Naive B cell (primary cell): ENCODE results near the gene OR2AT4. TPM values are rescaled to one million over a fixed set of nuclear protein-coding genes. Genes with fewer than 3 reads are reported as not detected.
"Not testable (repeated sequence)": the region's sequence is repeated elsewhere in the genome, so short reads cannot be mapped to it uniquely, and the experiment has no call there.

Experiments used
- ATAC-seq, 2 donors: fragments of 150-1000 bp; cut with Tn5 transposase; 2 replicates each; pipeline ENCODE4 v1.10.0; 2021; ENCODE audit warnings: low read depth in 2 of 2, mild to moderate bottlenecking in 2 of 2, moderate library complexity in 2 of 2
- DNase-seq: peaks from one replicate; pipeline ENCODE4 v3.0.0; 2022
- H3K27ac Mint-ChIP-seq, 6 donors: one replicate each; pipeline ENCODE4 v1.8.0; 2020 to 2022; ENCODE audit warnings: mild to moderate bottlenecking in 6 of 6, mixed read lengths in 6 of 6, moderate library complexity in 5 of 6, inconsistent platforms in 2 of 6
- H3K27me3 Mint-ChIP-seq, 3 donors: one replicate each; pipeline ENCODE4 v1.8.0; 2021 to 2022; ENCODE audit warnings: mixed read lengths in 3 of 3, mild to moderate bottlenecking in 1 of 3
- H3K36me3 Mint-ChIP-seq, 2 donors: one replicate each; pipeline ENCODE4 v1.8.0; 2020 to 2022; ENCODE audit warnings: mixed read lengths in 2 of 2, inconsistent platforms in 1 of 2, mild to moderate bottlenecking in 1 of 2
- H3K4me1 Mint-ChIP-seq, 3 donors: one replicate each; pipeline ENCODE4 v1.8.0; 2020 to 2022; ENCODE audit warnings: mixed read lengths in 3 of 3, inconsistent platforms in 1 of 3, mild to moderate bottlenecking in 1 of 3, moderate library complexity in 1 of 3
- H3K4me3 Mint-ChIP-seq, 8 donors: one replicate each; pipeline ENCODE4 v1.8.0; 2020 to 2022; ENCODE audit warnings: mild to moderate bottlenecking in 8 of 8, mixed read lengths in 8 of 8, moderate library complexity in 8 of 8, inconsistent platforms in 2 of 8
- H3K9me3 Mint-ChIP-seq, 7 donors: one replicate each; pipeline ENCODE4 v1.8.0; 2020 to 2022; ENCODE audit warnings: mixed read lengths in 7 of 7, mild to moderate bottlenecking in 5 of 7, inconsistent platforms in 2 of 7, moderate library complexity in 1 of 7
- polyA plus RNA-seq, 6 donors: library from polyadenylated mRNA; unstranded; fragments of 300-500 nt; fragmentation: Illumina TruSeq; gene quantifications; one replicate each; pipeline ENCODE4 v1.2.3, GENCODE V29; 2021; ENCODE audit warnings: low read depth in 6 of 6

The OR2AT4 gene
- polyA plus RNA-seq, 6 donors from 2014 or later = not detected

DNA sequence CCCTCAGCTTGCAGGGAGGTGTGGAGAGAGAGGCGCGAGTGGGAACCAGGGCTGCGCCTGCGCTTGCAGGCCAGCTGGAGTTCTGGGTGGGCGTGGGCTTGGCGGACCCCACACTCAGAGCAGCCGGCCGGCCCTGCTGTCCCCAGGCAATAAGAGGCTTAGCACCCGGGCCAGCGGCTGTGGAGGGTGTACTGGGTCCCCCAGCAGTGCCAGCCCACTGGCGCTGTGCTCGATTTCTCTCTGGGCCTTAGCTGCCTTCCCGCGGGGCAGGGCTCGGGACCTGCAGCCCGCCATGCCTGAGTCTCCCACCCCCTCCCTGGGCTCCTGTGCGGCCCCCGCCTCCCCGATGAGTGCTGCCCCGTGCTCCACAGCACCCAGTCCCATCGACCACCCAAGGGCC is 1.5 kb upstream of the OR2AT4 start:
- not testable (repeated sequence) for H3K27ac Mint-ChIP-seq, H3K36me3 Mint-ChIP-seq, H3K9me3 Mint-ChIP-seq, H3K4me3 Mint-ChIP-seq, DNase-seq, ATAC-seq, H3K4me1 Mint-ChIP-seq
- H3K27me3 Mint-ChIP-seq = peaks cover 31 to 51% (median 38%) of the 10 kb centered on the region in 3 donors

DNA sequence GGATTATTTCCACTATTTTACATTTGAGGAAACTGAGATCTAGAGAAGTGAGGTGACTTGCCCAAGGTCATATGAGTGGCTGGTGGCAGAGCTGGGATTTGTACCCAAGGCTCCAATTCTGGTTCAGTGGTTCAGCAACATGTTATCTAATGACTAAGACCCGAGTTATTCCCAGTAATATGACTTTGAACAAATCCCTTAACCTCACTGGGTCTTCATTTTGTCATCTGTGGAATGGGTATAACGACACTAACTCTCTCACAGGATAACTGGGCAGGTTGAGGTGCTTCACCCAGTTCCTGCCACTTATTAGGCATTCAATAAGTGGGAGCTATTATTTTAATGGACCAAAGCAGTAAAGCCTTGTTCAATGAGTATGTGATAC is 489 bp upstream of the OR2AT4 start:
- Mint-ChIP-seq H3K4me3 (no peak overlapping the region), H3K4me1 (no peaks in the 10 kb centered on the region), H3K9me3 (peaks cover 0 to 7% (median 0%) of the 10 kb centered on the region in 7 donors), H3K36me3 (no peaks in the 10 kb centered on the region), H3K27ac (no peak overlapping the region), H3K27me3 (peaks cover 33 to 47% (median 35%) of the 10 kb centered on the region in 3 donors)
- DNase-seq = no peak
- no peak for ATAC-seq

DNA sequence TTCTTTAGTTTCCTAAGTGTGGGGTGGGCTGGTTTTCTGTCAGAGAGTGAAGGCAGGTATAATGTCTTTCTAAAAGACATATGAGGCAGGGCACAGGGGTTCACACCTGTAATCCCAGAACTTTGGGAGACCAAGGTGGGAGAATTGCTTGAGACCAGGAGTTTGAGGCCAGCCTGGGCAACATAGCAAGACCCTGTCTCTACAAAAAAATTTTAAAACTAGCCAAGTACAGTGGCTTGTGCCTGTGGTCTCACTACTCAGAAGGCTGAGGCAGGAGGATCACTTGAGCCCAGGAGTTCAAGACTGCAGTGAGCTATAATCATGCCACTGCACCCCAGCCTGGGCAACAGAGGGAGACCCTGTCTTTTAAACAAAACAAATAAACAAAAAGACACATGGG is 2.3 kb downstream of the OR2AT4 start:
- H3K36me3 Mint-ChIP-seq, H3K27ac Mint-ChIP-seq, H3K4me1 Mint-ChIP-seq, DNase-seq, H3K4me3 Mint-ChIP-seq, ATAC-seq: not testable (repeated sequence)
- Mint-ChIP-seq H3K27me3 (peaks cover 27 to 42% (median 32%) of the 10 kb centered on the region in 3 donors), H3K9me3 (peaks cover 8 to 31% (median 15%) of the 10 kb centered on the region in 7 donors)

DNA sequence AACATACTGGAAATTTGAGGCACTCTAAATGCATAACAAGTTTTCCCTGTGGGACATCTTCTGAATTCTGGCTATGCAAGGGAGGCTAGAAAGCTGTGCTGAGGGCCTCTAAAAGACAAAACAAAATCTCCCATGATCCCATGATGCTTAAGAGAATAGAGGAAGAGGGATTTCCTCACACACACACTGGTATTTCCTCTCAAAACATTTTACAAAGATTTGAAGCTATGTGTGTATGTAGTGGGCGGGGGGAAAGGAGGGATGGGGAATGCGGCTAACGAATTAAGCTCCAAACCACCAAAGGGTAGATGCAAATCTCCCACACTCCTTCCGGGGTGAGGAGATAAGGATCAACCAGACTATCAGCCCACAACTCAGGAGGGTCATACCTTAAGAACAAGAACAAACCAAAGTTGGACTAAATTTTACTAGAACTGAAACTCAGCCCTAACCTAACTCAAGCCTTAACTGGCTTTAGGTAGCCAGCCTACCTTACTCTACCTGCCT is 6.0 kb downstream of the OR2AT4 start:
- no peak for DNase-seq
- H3K36me3 Mint-ChIP-seq = peaks cover 5 to 9% of the 10 kb centered on the region in 2 donors
- peaks cover 12 to 31% (median 17%) of the 10 kb centered on the region in 7 donors for H3K9me3 Mint-ChIP-seq
- no peak overlapping the region for H3K4me3 Mint-ChIP-seq
- H3K4me1 Mint-ChIP-seq = no peaks in the 10 kb centered on the region
- no peak overlapping the region for H3K27ac Mint-ChIP-seq
- no peak for ATAC-seq
- peaks cover 24 to 38% (median 38%) of the 10 kb centered on the region in 3 donors for H3K27me3 Mint-ChIP-seq

DNA sequence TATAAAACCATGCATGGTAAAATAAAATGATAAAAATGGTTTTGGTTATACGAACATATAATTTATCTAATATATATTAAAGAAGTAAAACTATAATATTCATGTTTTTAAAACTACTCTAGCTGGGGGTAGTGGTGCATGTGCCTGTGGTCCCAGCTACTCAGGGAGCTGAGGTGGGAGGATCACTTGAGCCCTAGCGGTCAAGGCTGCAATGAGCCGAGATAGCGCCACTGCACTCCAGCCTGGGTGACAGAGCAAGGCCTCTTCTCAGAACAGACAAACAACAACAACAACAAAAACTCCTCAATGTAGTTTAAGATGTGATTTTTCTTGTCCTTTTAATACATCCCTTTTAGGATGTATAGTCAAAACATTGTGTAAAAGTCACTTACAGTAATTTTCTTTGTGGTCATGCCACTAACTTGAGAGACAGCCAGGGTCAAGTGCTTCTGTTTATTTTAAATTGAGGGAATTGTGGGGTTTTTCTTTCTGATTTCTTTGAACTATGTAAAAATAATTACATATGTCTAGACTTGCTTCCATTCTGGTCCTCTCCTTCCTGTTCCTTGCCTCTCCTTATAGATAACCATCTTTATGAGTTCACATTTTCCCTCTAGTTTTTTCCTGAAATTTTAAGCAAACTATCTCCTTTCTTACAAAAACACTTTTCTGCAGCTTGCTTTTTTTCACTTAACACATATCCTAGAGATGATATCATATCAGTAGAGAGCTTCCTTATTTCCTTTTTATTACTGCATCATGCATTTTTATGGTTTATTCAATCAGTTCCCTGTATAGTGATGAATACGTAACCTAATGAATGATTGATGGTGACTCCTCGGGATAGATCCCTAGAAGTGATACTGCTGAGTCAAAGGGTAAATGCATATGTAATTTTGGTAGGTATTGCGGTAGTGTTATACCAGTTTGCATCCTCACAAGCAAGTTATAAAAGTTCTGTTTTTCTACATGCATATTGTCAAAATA is 9.1 kb downstream of the OR2AT4 start:
- Mint-ChIP-seq H3K4me3 (no peak overlapping the region), H3K27ac (no peak overlapping the region), H3K4me1 (no peaks in the 10 kb centered on the region), H3K27me3 (peaks cover 32 to 41% (median 33%) of the 10 kb centered on the region in 3 donors), H3K9me3 (peaks cover 12 to 31% (median 17%) of the 10 kb centered on the region in 7 donors), H3K36me3 (peaks cover 5 to 9% of the 10 kb centered on the region in 2 donors)
- DNase-seq (no peak), ATAC-seq (no peak)

DNA sequence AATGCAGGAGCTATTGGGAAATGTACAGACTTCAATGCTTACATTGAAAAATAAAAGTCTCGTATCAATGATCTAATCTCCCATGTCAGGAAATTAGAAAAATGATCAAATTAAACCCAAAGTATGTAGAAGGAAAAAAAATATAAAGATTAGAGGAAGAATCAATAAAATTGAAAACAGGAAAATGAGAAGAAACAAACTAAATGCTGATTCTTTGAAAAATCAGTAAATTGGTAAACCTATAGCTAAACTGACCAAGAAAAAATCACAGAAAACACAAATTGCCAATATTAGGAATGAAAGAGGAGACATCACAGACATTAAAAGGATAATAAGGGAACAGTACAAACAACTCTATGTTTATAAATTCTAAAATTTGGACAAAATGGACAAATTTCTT is 11.8 kb downstream of the OR2AT4 start:
- Mint-ChIP-seq H3K4me3 (no peak overlapping the region), H3K27ac (no peak overlapping the region), H3K27me3 (peaks cover 31 to 40% (median 33%) of the 10 kb centered on the region in 3 donors), H3K36me3 (peaks cover 4 to 9% of the 10 kb centered on the region in 2 donors), H3K4me1 (no peaks in the 10 kb centered on the region), H3K9me3 (peaks cover 0 to 9% (median 4%) of the 10 kb centered on the region in 7 donors)
- ATAC-seq (no peak), DNase-seq (no peak)

DNA sequence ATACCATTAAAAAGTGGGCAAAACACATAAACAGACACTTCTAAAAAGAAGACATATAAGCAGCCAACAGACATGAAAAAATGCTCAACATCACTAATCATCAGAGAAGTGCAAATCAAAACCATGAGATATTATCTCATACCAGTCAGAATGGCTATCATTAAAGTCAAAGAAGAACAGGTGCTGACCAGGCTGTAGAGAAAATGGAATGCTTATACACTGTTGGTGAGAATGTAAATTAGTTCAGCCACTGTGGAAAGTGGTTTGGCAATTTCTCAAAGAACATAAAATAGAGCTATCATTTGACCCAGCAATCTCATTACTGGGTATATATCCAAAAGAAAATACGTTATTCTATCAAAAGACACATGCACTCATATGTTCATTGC is 13.5 kb downstream of the OR2AT4 start:
- H3K4me1 Mint-ChIP-seq = no peaks in the 10 kb centered on the region
- no peak for DNase-seq
- H3K9me3 Mint-ChIP-seq = no peaks in the 10 kb centered on the region
- no peak overlapping the region for H3K27ac Mint-ChIP-seq
- no peak overlapping the region for H3K4me3 Mint-ChIP-seq
- peaks cover 23 to 24% (median 24%) of the 10 kb centered on the region in 3 donors for H3K27me3 Mint-ChIP-seq
- peaks cover 0 to 4% of the 10 kb centered on the region in 2 donors for H3K36me3 Mint-ChIP-seq
- no peak for ATAC-seq

DNA sequence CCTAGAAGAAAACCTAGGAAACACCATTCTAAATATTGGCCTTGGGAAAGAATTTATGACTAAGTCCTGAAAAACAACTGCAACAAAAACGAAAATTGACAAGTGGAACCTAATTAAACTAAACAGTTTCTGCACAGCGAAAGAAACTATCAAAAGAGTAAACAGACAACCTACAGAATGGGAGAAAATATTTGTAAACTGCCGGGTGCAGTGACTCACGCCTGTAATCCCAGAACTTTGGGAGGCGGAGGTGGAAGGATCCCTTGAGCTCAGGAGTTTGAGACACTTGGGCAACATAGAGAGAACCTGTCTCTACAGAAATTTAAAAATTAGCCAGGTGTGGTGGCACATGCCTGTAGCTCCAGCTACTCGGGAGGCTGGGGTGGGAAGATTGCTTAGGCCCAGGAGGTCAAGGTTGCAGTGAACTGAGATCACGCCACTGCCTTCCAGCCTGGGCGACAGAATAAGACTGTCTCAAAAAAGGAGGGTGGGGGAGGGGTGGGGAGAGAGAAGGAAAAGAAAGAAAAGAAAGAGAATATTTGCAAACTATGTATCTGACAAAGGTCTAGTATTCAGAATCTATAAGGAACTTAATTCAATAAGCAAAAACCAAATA is 14.0 kb downstream of the OR2AT4 start:
- H3K27me3 Mint-ChIP-seq = peaks cover 24 to 26% (median 24%) of the 10 kb centered on the region in 3 donors
- no peak for DNase-seq
- no peak overlapping the region for H3K27ac Mint-ChIP-seq
- H3K9me3 Mint-ChIP-seq = no peaks in the 10 kb centered on the region
- H3K4me3 Mint-ChIP-seq = no peak overlapping the region
- no peak for ATAC-seq
- peaks cover 0 to 4% of the 10 kb centered on the region in 2 donors for H3K36me3 Mint-ChIP-seq
- H3K4me1 Mint-ChIP-seq = no peaks in the 10 kb centered on the region

DNA sequence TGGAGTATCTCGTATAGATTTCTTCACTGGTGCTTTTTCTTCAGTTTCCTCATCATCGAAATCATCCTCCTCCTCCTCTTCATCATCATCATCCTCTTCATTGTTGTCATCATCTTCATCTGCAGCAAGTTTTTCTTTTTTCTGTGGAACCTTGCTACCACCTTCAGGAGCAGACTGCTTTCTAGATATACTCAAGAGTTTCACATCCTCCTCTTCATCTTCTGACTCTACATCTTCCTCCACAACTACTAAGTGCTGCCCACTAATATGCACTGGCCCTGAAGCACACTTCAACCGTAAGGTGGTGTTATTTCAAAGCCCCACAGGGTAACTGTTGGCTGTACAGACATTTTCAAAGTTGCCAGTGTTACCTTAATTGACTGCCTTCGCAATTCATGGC is 17.1 kb downstream of the OR2AT4 start:
- H3K27me3 Mint-ChIP-seq = peaks cover 18 to 32% (median 25%) of the 10 kb centered on the region in 3 donors
- DNase-seq = no peak
- H3K36me3 Mint-ChIP-seq = peaks cover 0 to 4% of the 10 kb centered on the region in 2 donors
- no peaks in the 10 kb centered on the region for H3K9me3 Mint-ChIP-seq
- H3K4me3 Mint-ChIP-seq = no peak overlapping the region
- ATAC-seq = no peak
- no peak overlapping the region for H3K27ac Mint-ChIP-seq
- H3K4me1 Mint-ChIP-seq = no peaks in the 10 kb centered on the region

DNA sequence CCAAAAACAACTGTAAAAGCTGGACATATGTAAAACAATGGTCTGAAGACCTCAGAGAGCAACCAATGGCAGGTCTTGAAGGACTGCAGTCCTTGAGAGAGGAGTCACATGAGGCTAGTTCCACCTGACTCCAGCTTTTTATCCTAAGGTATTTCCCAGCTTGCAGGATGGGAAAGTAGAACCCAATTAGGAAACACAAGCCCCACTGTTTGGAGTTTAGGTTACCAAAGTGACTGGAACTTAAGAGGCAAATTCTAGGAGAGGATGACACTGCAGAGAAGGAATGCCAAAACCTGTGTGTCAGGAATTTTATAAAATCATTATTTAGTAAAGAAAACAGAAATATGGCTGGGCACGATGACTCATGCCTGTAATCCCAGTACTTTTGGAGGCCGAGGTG is 18.4 kb downstream of the OR2AT4 start:
- no peak for DNase-seq
- Mint-ChIP-seq H3K4me3 (no peak overlapping the region), H3K36me3 (peaks cover 0 to 4% of the 10 kb centered on the region in 2 donors), H3K27ac (no peak overlapping the region), H3K9me3 (no peaks in the 10 kb centered on the region), H3K27me3 (peaks cover 17 to 32% (median 23%) of the 10 kb centered on the region in 3 donors), H3K4me1 (no peaks in the 10 kb centered on the region)
- ATAC-seq = no peak

DNA sequence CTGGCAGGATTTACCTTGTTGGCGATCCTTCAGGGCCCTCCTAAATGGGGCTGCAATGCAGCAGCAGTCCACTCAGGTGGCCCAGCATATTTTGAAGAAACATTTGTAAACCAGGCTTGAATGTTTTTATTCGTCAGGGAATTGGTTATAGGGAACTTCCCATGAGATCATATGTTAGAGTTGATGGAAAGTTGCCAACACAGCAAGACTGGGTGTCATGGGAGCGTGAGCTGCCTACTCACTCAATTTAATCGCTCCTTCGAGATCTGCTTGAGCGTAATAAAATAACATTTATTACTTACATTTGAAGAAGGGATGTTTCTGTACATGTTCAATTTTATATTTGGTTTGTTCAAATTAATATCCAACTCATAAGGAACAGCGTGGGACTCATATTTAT is 19.4 kb downstream of the OR2AT4 start:
- Mint-ChIP-seq H3K36me3 (peaks cover 0 to 4% of the 10 kb centered on the region in 2 donors), H3K27me3 (peaks cover 14 to 32% (median 23%) of the 10 kb centered on the region in 3 donors), H3K27ac (no peak overlapping the region), H3K4me3 (no peak overlapping the region), H3K9me3 (no peaks in the 10 kb centered on the region), H3K4me1 (no peaks in the 10 kb centered on the region)
- DNase-seq (no peak), ATAC-seq (no peak)

DNA sequence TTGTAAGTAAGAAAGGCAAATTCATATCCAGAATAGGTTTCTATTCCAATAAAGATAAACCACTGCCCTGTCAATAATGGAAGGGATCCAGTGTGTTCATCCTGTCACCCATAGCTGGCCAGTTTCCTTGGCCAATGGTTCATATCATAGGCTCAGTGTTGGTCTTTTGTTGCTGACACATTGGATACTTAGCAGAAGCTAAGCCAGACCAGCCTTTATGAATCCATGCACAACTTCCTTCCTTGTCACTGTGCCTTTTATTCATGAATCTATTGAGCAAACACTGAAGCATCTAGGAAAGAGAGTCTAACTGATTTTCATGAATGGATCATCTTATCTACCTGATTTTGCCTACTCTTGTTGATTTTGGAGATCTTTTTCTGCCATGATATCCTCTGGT is 20.0 kb downstream of the OR2AT4 start:
- peaks cover 0 to 1% of the 10 kb centered on the region in 2 donors for H3K36me3 Mint-ChIP-seq
- H3K4me3 Mint-ChIP-seq = no peak overlapping the region
- H3K27me3 Mint-ChIP-seq = peaks cover 12 to 32% (median 24%) of the 10 kb centered on the region in 3 donors
- ATAC-seq = no peak
- no peaks in the 10 kb centered on the region for H3K4me1 Mint-ChIP-seq
- H3K27ac Mint-ChIP-seq = no peak overlapping the region
- no peak for DNase-seq
- H3K9me3 Mint-ChIP-seq = no peaks in the 10 kb centered on the region

DNA sequence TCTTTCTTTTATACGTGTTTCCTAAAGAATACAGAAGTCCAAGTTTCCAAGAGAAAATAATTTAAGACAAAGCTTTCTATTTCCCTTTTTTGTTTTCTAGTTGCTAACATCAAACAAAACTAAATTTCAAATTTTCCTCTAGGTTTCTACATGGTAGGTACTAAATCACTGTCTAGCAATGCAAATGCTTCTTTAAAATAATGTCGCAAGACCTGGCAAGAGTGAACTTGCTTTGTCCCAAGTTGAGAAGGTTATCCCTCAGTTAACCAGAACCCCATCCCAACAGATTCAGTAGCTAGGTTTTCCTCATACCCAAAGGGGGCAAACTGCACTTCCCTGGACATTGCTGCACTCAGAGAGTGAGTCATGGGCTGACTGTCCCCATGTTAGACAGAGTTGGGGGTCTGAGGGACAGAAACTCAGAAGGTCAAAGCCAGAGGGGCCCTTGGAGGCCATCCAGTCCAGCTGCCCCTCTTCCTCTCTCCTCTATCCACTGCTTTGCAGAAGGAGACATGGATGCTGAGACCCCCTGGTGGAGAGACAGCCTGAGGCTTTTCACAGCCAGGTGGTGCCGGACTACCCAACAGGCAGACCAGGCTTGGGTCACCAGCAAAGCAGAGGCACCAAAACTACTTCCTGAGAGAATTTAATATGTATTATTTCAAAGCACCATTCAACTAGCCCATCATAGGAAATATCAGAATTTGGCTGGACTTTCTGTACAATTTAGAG is 23.1 kb downstream of the OR2AT4 start:
- no peak overlapping the region for H3K4me3 Mint-ChIP-seq
- no peak for DNase-seq
- peaks cover 0 to 2% (median under 1%) of the 10 kb centered on the region in 7 donors for H3K9me3 Mint-ChIP-seq

More for the DNA sequence above, 23.1 kb downstream of the OR2AT4 start:
- no peaks in the 10 kb centered on the region for H3K36me3 Mint-ChIP-seq
- peaks cover 23 to 41% (median 34%) of the 10 kb centered on the region in 3 donors for H3K27me3 Mint-ChIP-seq
- H3K27ac Mint-ChIP-seq = no peak overlapping the region
- ATAC-seq = no peak
- no peaks in the 10 kb centered on the region for H3K4me1 Mint-ChIP-seq
